ENCODE measurements around the gene HOXC9. TPM values are rescaled to one million over a fixed set of nuclear protein-coding genes. Genes with fewer than 3 reads are reported as not detected.
A peak's percentile ranks its signal among the peaks of the same experiment; 100 is the strongest.

Gene HOXC9
- total RNA-seq, 1 experiment from 2014 or later = not detected

- Histone ChIP-seq H3K14ac (ENCODE audit: insufficient read depth, low read length) (no peak overlapping the region), H3K23ac (ENCODE audit: insufficient read length, low read depth, low read length) (no peak overlapping the region), H4K20me1 (ENCODE audit: control insufficient read depth, insufficient read depth, insufficient read length) (no peaks in the 10 kb centered on the region), H3K27ac (ENCODE audit: insufficient read length, low read depth, low read length) (no peak overlapping the region), H3K27me3 (ENCODE audit: insufficient read depth, low read length) (peaks cover 99% of the 10 kb centered on the region), H3K9ac (ENCODE audit: extremely low read depth, insufficient read length, low read length) (no peak overlapping the region), H2BK120ac (ENCODE audit: low read depth, low read length, poor library complexity, severe bottlenecking) (no peak overlapping the region), H4K8ac (replicated peaks; ENCODE audit: insufficient read length, low read depth, low read length) (no peak overlapping the region), H3K18ac (ENCODE audit: insufficient read length, low read depth, low read length) (no peak overlapping the region), H3K23me2 (ENCODE audit: insufficient read length, low read depth, low read length, poor library complexity, severe bottlenecking) (no peaks in the 10 kb centered on the region), H3K79me2 (ENCODE audit: insufficient read depth, low read length) (no peaks in the 10 kb centered on the region), H3K4me1 (ENCODE audit: insufficient read depth, low read length) (no peaks in the 10 kb centered on the region), H4K5ac (ENCODE audit: insufficient read length, low read depth, low read length) (no peak overlapping the region), H2BK15ac (ENCODE audit: low read depth, low read length) (no peak overlapping the region), H2AK5ac (ENCODE audit: insufficient read length, low read length) (no peak overlapping the region), H3K4me2 (ENCODE audit: insufficient read depth, insufficient read length, low read length) (peak overlapping the region; percentile 10), H3K79me1 (ENCODE audit: insufficient read depth, low read depth, low read length, poor library complexity, severe bottlenecking) (no peaks in the 10 kb centered on the region), H2BK20ac (ENCODE audit: low read depth, low read length, poor library complexity, severe bottlenecking) (no peak overlapping the region), H3K56ac (ENCODE audit: insufficient read length, low read depth, low read length) (no peak overlapping the region), H3T11ph (ENCODE audit: low read length) (no peak overlapping the region), H2AFZ (ENCODE audit: low read length) (no peak overlapping the region), H4K91ac (ENCODE audit: insufficient read length, low read depth, low read length) (no peak overlapping the region), H3K9me3 (ENCODE audit: control insufficient read depth, low read depth, low read length) (no peaks in the 10 kb centered on the region), H2BK5ac (ENCODE audit: insufficient read length, low read length) (no peak overlapping the region), H3K4ac (ENCODE audit: low read depth, low read length) (no peak overlapping the region), H2BK12ac (ENCODE audit: insufficient read length, low read depth, low read length) (no peak overlapping the region)
- H3K4me1 Mint-ChIP-seq = peaks cover 14 to 22% of the 10 kb centered on the region in 2 experiments
- H3K4me3 Mint-ChIP-seq = peak overlapping the region; percentile 30 to 68
- WGBS (ENCODE audit: extremely low coverage, insufficient read length, low lambda C conversion rate) = no CpG with 5 or more reads among the region's 71 CpGs
- peaks cover 6 to 14% of the 10 kb centered on the region in 2 experiments for H3K9me3 Mint-ChIP-seq
- H3K27me3 Mint-ChIP-seq (ENCODE audit: low read depth) = peaks cover 100% of the 10 kb centered on the region
- DNase-seq = peak; percentile 74
- H3K27ac Mint-ChIP-seq = no peak overlapping the region
- no peak for TF ChIP-seq CTCF (conservative IDR thresholded peaks at IDR 0.05)
- peaks cover 0 to 8% (median 3%) of the 10 kb centered on the region in 3 experiments; a peak in 3 of 7 replicates for H3K36me3 Mint-ChIP-seq (ENCODE audit: insufficient read depth in 1 of 3, low read depth in 3 of 3)
Observed at GRCh38 chr12:53973236-53974042, 26.5 kb upstream of the HOXC9 start.
